ENCODE data around the gene ILF2.

Gene ILF2

DNA sequence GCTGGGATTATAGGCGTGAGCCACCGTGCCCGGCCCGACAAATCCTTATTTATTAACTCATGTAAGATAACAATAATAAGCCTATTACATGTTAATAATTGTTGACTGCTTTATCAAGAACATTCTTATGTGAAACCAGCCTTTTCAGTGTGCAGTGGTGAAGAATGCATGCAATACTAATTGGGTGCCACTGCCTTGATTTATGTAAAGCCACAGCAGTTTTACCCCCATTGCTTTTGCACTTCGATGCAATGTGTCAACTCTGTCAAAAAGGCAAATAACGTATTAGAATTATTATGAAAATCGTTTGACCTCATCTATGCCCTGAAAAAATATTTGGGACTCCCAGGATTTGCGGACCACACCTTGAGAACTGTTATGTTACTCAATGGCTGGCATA lies 25.9 kb upstream of the ILF2 start:
- TF ChIP-seq SIN3A (IDR thresholded peaks at IDR 0.05; ENCODE audit: borderline replicate concordance, insufficient read depth, low read length) (no peak), POLR2AphosphoS5 (IDR thresholded peaks at IDR 0.05; ENCODE audit: low read depth, low read length) (no peak), FOXP2 (optimal IDR thresholded peaks at IDR 0.05; ENCODE audit: borderline replicate concordance, extremely low read depth, extremely low read length, insufficient read depth) (no peak), REST (IDR thresholded peaks at IDR 0.05; ENCODE audit: insufficient read depth in 1 of 2, low read depth in 2 of 2, low read length in 2 of 2) (no peak), TAF1 (IDR thresholded peaks at IDR 0.05; ENCODE audit: borderline replicate concordance, insufficient read depth, low read length) (no peak)

DNA sequence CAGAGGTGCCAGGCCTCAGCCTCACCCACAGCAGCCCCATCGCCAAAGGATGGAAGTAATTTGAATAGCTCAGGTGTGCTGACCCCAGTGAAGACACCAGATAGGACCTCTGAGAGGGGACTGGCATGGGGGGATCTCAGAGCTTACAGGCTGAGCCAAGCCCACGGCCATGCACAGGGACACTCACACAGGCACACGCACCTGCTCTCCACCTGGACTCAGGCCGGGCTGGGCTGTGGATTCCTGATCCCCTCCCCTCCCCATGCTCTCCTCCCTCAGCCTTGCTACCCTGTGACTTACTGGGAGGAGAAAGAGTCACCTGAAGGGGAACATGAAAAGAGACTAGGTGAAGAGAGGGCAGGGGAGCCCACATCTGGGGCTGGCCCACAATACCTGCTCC lies 22.7 kb upstream of the ILF2 start:
- TF ChIP-seq FOXP2 (optimal IDR thresholded peaks at IDR 0.05; ENCODE audit: borderline replicate concordance, extremely low read depth, extremely low read length, insufficient read depth) = no peak
- TF ChIP-seq REST (IDR thresholded peaks at IDR 0.05; ENCODE audit: insufficient read depth in 1 of 2, low read depth in 2 of 2, low read length in 2 of 2) = no peak

DNA sequence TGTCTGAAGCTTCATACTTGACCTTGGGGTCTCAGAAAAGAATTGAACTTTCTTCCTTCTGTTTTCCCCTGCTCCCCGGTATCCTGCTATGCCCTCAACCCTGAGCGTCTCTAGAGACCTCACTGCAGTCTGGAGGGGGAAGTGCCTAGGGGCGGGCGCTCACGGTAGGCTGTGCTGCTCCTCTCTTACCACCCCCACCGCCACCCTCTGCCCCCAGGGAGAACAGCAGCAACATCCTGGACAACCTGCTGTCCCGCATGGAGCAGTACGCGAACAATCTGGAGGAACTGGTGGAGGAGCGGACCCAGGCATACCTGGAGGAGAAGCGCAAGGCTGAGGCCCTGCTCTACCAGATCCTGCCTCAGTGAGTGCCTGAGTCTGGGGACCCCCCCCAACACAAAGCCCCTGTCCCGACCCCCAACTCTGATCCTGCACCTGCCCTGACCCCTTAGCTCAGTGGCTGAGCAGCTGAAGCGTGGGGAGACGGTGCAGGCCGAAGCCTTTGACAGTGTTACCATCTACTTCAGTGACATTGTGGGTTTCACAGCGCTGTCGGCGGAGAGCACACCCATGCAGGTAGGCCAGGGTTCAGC lies 18.0 kb upstream of the ILF2 start:
- TF ChIP-seq REST (IDR thresholded peaks at IDR 0.05; ENCODE audit: insufficient read depth in 1 of 2, low read depth in 2 of 2, low read length in 2 of 2) = no peak
- TF ChIP-seq SIN3A (IDR thresholded peaks at IDR 0.05; ENCODE audit: borderline replicate concordance, insufficient read depth, low read length) = no peak
- no peak for TF ChIP-seq FOXP2 (optimal IDR thresholded peaks at IDR 0.05; ENCODE audit: borderline replicate concordance, extremely low read depth, extremely low read length, insufficient read depth)
- TF ChIP-seq TAF1 (IDR thresholded peaks at IDR 0.05; ENCODE audit: borderline replicate concordance, insufficient read depth, low read length) = no peak
- no peak for TF ChIP-seq POLR2AphosphoS5 (IDR thresholded peaks at IDR 0.05; ENCODE audit: low read depth, low read length)

- TF ChIP-seq FOXP2 (optimal IDR thresholded peaks at IDR 0.05; ENCODE audit: borderline replicate concordance, extremely low read depth, extremely low read length, insufficient read depth) = no peak
- TF ChIP-seq REST (IDR thresholded peaks at IDR 0.05; ENCODE audit: insufficient read depth in 1 of 2, low read depth in 2 of 2, low read length in 2 of 2) = no peak
- TF ChIP-seq TAF1 (IDR thresholded peaks at IDR 0.05; ENCODE audit: borderline replicate concordance, insufficient read depth, low read length) = no peak
- TF ChIP-seq SIN3A (IDR thresholded peaks at IDR 0.05; ENCODE audit: borderline replicate concordance, insufficient read depth, low read length) = no peak
Observed at GRCh38 chr1:153688276-153688675, 17.5 kb upstream of the ILF2 start.
